PC-3 (cell line): ENCODE results near the gene ITPKC. TPM values are rescaled to one million over a fixed set of nuclear protein-coding genes. Genes with fewer than 3 reads are reported as not detected.

Experiments
- ATAC-seq: fragments of 200-7000 bp; cut with Tn5 transposase; 2 replicates; pipeline ENCODE4 v1.9.1; 2020; ENCODE audit warnings: mild to moderate bottlenecking, moderate library complexity
- BruUV-seq: library from RNA; stranded (reverse); fragments of 400-500 nt; replicated peaks from 2 replicates; lab custom pipeline; 2021; lab: Mats Ljungman, UMichigan
- CTCF ChIA-PET: fragments of 300-600 bp; sonication (Branson Sonifier 250); formaldehyde crosslinking; loops from one replicate; lab custom pipeline; 2022; ENCODE audit warnings: antibody characterized with exemption; lab: Charles Lee
- POLR2A ChIA-PET: fragments of 300-600 bp; sonication (Branson Sonifier 250); formaldehyde crosslinking; loops from one replicate; lab custom pipeline; 2022; ENCODE audit warnings: antibody characterized with exemption; ENCODE audit not compliant: unreplicated experiment; lab: Charles Lee
- DNase-seq: peaks from one replicate; pipeline ENCODE4 v3.0.0-alpha.2; 2015
- H2AFZ ChIP-seq: fragments of 300-600 bp; sonication (generic); 2 replicates; pipeline ENCODE4 v1.6.0; 2016; ENCODE audit warnings: antibody characterized with exemption, low read length
- H3F3A ChIP-seq: fragments of 300-600 bp; sonication (generic); one replicate; pipeline ENCODE4 v1.6.0; 2017; ENCODE audit warnings: antibody characterized with exemption, low read length, control low read depth, mild to moderate bottlenecking; ENCODE audit not compliant: unreplicated experiment
- H3K27ac ChIP-seq: fragments of 300-600 bp; sonication (generic); 2 replicates; pipeline ENCODE4 v1.5.1; 2016; ENCODE audit warnings: mild to moderate bottlenecking, low read length
- H3K27me3 ChIP-seq: fragments of 300-600 bp; sonication (generic); 2 replicates; pipeline ENCODE4 v1.6.1; 2016; ENCODE audit warnings: low read length, mixed read lengths
- H3K36me3 ChIP-seq: fragments of 300-600 bp; sonication (generic); 2 replicates; pipeline ENCODE4 v1.6.1; 2016; ENCODE audit warnings: low read depth, mixed run types, low read length, mixed read lengths
- H3K4me1 ChIP-seq: fragments of 300-600 bp; sonication (generic); 2 replicates; pipeline ENCODE4 v1.5.1; 2016; ENCODE audit warnings: low read length; ENCODE audit not compliant: insufficient read depth
- H3K4me2 ChIP-seq: fragments of 300-600 bp; sonication (generic); 2 replicates; pipeline ENCODE4 v1.6.0; 2016; ENCODE audit warnings: low read length
- H3K4me3 ChIP-seq: fragments of 300-600 bp; sonication (generic); 2 replicates; pipeline ENCODE4 v1.5.1; 2016; ENCODE audit warnings: mild to moderate bottlenecking, low read length, mixed read lengths
- H3K79me2 ChIP-seq: fragments of 300-600 bp; sonication (generic); 2 replicates; pipeline ENCODE4 v1.6.1; 2017; ENCODE audit warnings: low read length, mixed read lengths
- H3K9ac ChIP-seq: fragments of 300-600 bp; sonication (generic); 2 replicates; pipeline ENCODE4 v1.6.0; 2016; ENCODE audit warnings: mild to moderate bottlenecking, low read length
- H3K9me2 ChIP-seq: fragments of 300-600 bp; sonication (generic); replicated peaks from 2 replicates; pipeline ENCODE4 v1.6.1; 2016; ENCODE audit warnings: mixed run types, low read length, mixed read lengths
- H3K9me3 ChIP-seq: fragments of 300-600 bp; sonication (generic); 2 replicates; pipeline ENCODE4 v1.6.1; 2016; ENCODE audit warnings: low read length, mixed read lengths
- H4K20me1 ChIP-seq: fragments of 300-600 bp; sonication (generic); 2 replicates; pipeline ENCODE4 v1.6.1; 2016; ENCODE audit warnings: low read length, mixed read lengths
- CTCF ChIP-seq: fragments of 300-600 bp; sonication (generic); conservative IDR thresholded peaks from 2 replicates; pipeline ENCODE4 v1.5.1; 2017; ENCODE audit warnings: antibody characterized with exemption, low read depth, mild to moderate bottlenecking, low read length
- EZH2 ChIP-seq: fragments of 300-600 bp; sonication (generic); IDR thresholded peaks from one replicate; pipeline ENCODE4 v1.6.1; 2017; ENCODE audit warnings: antibody characterized with exemption, mild to moderate bottlenecking, low read length; ENCODE audit not compliant: unreplicated experiment
- EZH2phosphoT487 ChIP-seq: fragments of 300-600 bp; sonication (generic); IDR thresholded peaks from 2 replicates; pipeline ENCODE4 v1.6.1; 2018; ENCODE audit warnings: mild to moderate bottlenecking, antibody characterized with exemption, low read length, borderline replicate concordance
- intact Hi-C: fragments of 100-400 bp; cut with micrococcal nuclease; formaldehyde crosslinking; loops from 2 replicates; pipeline ENCODE4 v1.9.0; 2023
- total RNA-seq: library from RNA; depleted of rRNA; stranded (reverse); fragments of >200 nt; gene quantifications from 2 replicates; pipeline ENCODE4 v1.2.3, GENCODE V29; 2014

Gene ITPKC
- total RNA-seq, 1 experiment from 2014 or later: 28.4 TPM

GRCh38 chr19:40778706-40779284, 61.9 kb downstream of the ITPKC start:
- Histone ChIP-seq H4K20me1 (no peaks in the 10 kb centered on the region), H3K79me2 (no peaks in the 10 kb centered on the region), H3K9me3 (no peaks in the 10 kb centered on the region), H3K4me3 (peak overlapping the region; percentile 74), H3F3A (no peaks in the 10 kb centered on the region), H3K36me3 (no peaks in the 10 kb centered on the region), H3K9me2 (no peaks in the 10 kb centered on the region), H3K9ac (no peak overlapping the region; the same call in 1 of the 2 replicates), H3K27me3 (no peaks in the 10 kb centered on the region), H2AFZ (peak overlapping the region; percentile 80), H3K4me1 (peaks cover 13% of the 10 kb centered on the region; the same call in 1 of the 2 replicates), H3K4me2 (peak overlapping the region; percentile 69), H3K27ac (no peak overlapping the region)
- BruUV-seq: no TSS peak
- ATAC-seq (no peak), DNase-seq (no peak)
- ChIA-PET POLR2A (interaction anchor here (0.5 kb wide), 1 partner anchor 20 kb away, joined by 4 read pairs; the partner anchor contains the start of gene EGLN2), CTCF (no interaction called here)
- intact Hi-C loops: loop anchor here (1.0 kb wide), 1 partner anchor 28 kb away; the partner anchor contains the start of gene ACTMAP
- TF ChIP-seq EZH2phosphoT487 (no peak), CTCF (no peak), EZH2 (no peak)

- no peak overlapping the region for H3K4me2 ChIP-seq
- H3K9ac ChIP-seq: no peak overlapping the region
- no peaks in the 10 kb centered on the region for H3F3A ChIP-seq
- H3K9me3 ChIP-seq: no peaks in the 10 kb centered on the region
- H2AFZ ChIP-seq: no peak overlapping the region
- H3K27me3 ChIP-seq: no peaks in the 10 kb centered on the region
- CTCF ChIA-PET: no interaction called here
- H3K4me3 ChIP-seq: no peak overlapping the region
- DNase-seq: no peak
- H3K79me2 ChIP-seq: no peaks in the 10 kb centered on the region
- H3K4me1 ChIP-seq: peaks cover 13% of the 10 kb centered on the region; the same call in 1 of the 2 replicates
- H3K9me2 ChIP-seq: no peaks in the 10 kb centered on the region
- H4K20me1 ChIP-seq: no peaks in the 10 kb centered on the region
- BruUV-seq: no TSS peak
- TF ChIP-seq EZH2 (no peak), CTCF (no peak), EZH2phosphoT487 (no peak)
- H3K27ac ChIP-seq: no peak overlapping the region
- no peaks in the 10 kb centered on the region for H3K36me3 ChIP-seq
- intact Hi-C loops: no loop called here
- no peak for ATAC-seq
- POLR2A ChIA-PET: no interaction called here
These were observed 63.7 kb downstream of the ITPKC start for GRCh38 chr19:40780582-40780981.

- no peak for DNase-seq
- peaks cover 13% of the 10 kb centered on the region; the same call in 1 of the 2 replicates for H3K4me1 ChIP-seq
- H2AFZ ChIP-seq: no peak overlapping the region
- intact Hi-C loops: no loop called here
- H3K79me2 ChIP-seq: no peaks in the 10 kb centered on the region
- ChIA-PET POLR2A (no interaction called here), CTCF (no interaction called here)
- no TSS peak for BruUV-seq
- TF ChIP-seq EZH2phosphoT487: no peak
- no peak for TF ChIP-seq CTCF
- no peak for TF ChIP-seq EZH2
- H3K9me2 ChIP-seq: no peaks in the 10 kb centered on the region
- H3K4me3 ChIP-seq: no peak overlapping the region
- no peak overlapping the region for H3K27ac ChIP-seq
- H3K9me3 ChIP-seq: no peaks in the 10 kb centered on the region
- H4K20me1 ChIP-seq: no peaks in the 10 kb centered on the region
- H3K36me3 ChIP-seq: no peaks in the 10 kb centered on the region
- H3K4me2 ChIP-seq: no peak overlapping the region
- H3F3A ChIP-seq: no peaks in the 10 kb centered on the region
- no peak for ATAC-seq
- no peak overlapping the region for H3K9ac ChIP-seq
- H3K27me3 ChIP-seq: no peaks in the 10 kb centered on the region
These were observed 64.2 kb downstream of the ITPKC start for GRCh38 chr19:40781140-40781539.
